NCI-H748 treated with DMSO at 0.1 percent for 48 hours (cell line): ENCODE data around the gene CDH15.

Source experiments
- DNase-seq: peaks from one replicate; lab custom pipeline; 2025; lab: John Stamatoyannopoulos, UW

Gene CDH15

GRCh38 chr16:89140981-89141883 lies 30.3 kb upstream of the CDH15 start:
- no peak for DNase-seq

- no peak for DNase-seq
These were observed 29.7 kb upstream of the CDH15 start for GRCh38 chr16:89141884-89142267.

- DNase-seq: no peak
These were observed 28.9 kb upstream of the CDH15 start for GRCh38 chr16:89142474-89143195.

- no peak for DNase-seq
These were observed 28.3 kb upstream of the CDH15 start for GRCh38 chr16:89143201-89143741.

GRCh38 chr16:89143911-89144675 lies 27.5 kb upstream of the CDH15 start:
- no peak for DNase-seq

- DNase-seq: no peak
These were observed 26.9 kb upstream of the CDH15 start for GRCh38 chr16:89144681-89145080.

- no peak for DNase-seq
These were observed 26.0 kb upstream of the CDH15 start for GRCh38 chr16:89145406-89146161.

GRCh38 chr16:89146211-89147005 lies 25.1 kb upstream of the CDH15 start:
- DNase-seq: no peak

GRCh38 chr16:89147085-89147817 lies 24.3 kb upstream of the CDH15 start:
- no peak for DNase-seq

GRCh38 chr16:89149386-89149785 lies 22.2 kb upstream of the CDH15 start:
- no peak for DNase-seq

GRCh38 chr16:89150090-89150835 lies 21.3 kb upstream of the CDH15 start:
- DNase-seq: no peak

- DNase-seq: no peak
These were observed 20.6 kb upstream of the CDH15 start for GRCh38 chr16:89150981-89151380.

- DNase-seq: no peak
These were observed 18.5 kb upstream of the CDH15 start for GRCh38 chr16:89152831-89153700.

GRCh38 chr16:89153848-89154271 lies 17.7 kb upstream of the CDH15 start:
- no peak for DNase-seq

GRCh38 chr16:89154390-89155183 lies 17.0 kb upstream of the CDH15 start:
- no peak for DNase-seq

- no peak for DNase-seq
These were observed 16.3 kb upstream of the CDH15 start for GRCh38 chr16:89155184-89155679.
